ENCODE results near the gene EMP3.

DNA sequence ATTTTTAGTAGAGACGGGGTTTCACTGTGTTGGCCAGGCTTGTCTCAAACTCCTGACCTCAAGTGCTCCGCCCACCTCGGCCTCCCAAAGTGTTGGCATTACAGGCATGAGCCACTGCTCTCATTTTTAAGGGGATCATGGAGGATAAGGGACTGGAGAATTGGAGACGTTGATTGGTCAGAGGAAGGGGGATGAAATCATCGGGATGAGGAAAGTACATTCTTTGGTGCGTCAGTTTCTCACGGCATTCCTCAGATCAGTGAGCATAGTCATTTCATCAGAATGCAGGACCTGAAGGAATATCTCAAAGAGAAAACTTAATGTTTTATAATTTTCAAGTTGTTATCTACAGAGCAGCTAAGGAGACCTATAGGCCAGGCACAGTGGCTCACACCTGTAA, 41.4 kb upstream of the EMP3 start:
- TF ChIP-seq POLR2A (IDR thresholded peaks at IDR 0.05) (no peak), CTCF (IDR thresholded peaks at IDR 0.05) (no peak)

Data from testis (tissue), 2 donors.